PFSK-1 (cell line): ENCODE results near the gene DCLK2.

Experiments
- FOXP2 ChIP-seq: optimal IDR thresholded peaks from 2 replicates; pipeline ENCODE3; 2011; ENCODE audit warnings: borderline replicate concordance, control low read depth, inconsistent platforms; ENCODE audit not compliant: insufficient read depth; ENCODE audit errors: extremely low read length, extremely low read depth
- POLR2AphosphoS5 ChIP-seq: IDR thresholded peaks from 2 replicates; pipeline ENCODE4 v1.6.1; 2012; ENCODE audit warnings: low read depth, mild to moderate bottlenecking, control low read depth, low read length, moderate library complexity
- REST ChIP-seq, 2 experiments: IDR thresholded peaks; 2 replicates each; pipeline versions ENCODE4 v1.6.1 to v1.8.0; 2011 to 2012; ENCODE audit warnings: low read depth in 2 of 2, low read length in 2 of 2, control low read depth in 1 of 2, inconsistent platforms in 1 of 2, mild to moderate bottlenecking in 1 of 2, moderate library complexity in 1 of 2; ENCODE audit not compliant: insufficient read depth in 1 of 2
- SIN3A ChIP-seq: IDR thresholded peaks from 2 replicates; pipeline ENCODE4 v1.6.1; 2012; ENCODE audit warnings: mild to moderate bottlenecking, low read length, moderate library complexity, borderline replicate concordance; ENCODE audit not compliant: insufficient read depth
- TAF1 ChIP-seq: IDR thresholded peaks from 2 replicates; pipeline ENCODE4 v1.6.1; 2012; ENCODE audit warnings: low read length, control low read depth, borderline replicate concordance; ENCODE audit not compliant: insufficient read depth

DCLK2 gene

GRCh38 chr4:150262611-150263010 is 184.4 kb downstream of the DCLK2 start:
- TF ChIP-seq REST (IDR thresholded peaks at IDR 0.05; ENCODE audit: insufficient read depth in 1 of 2, low read depth in 2 of 2, low read length in 2 of 2) = no peak
- no peak for TF ChIP-seq SIN3A
- TF ChIP-seq FOXP2 = no peak
- no peak for TF ChIP-seq POLR2AphosphoS5
- no peak for TF ChIP-seq TAF1

GRCh38 chr4:150264595-150265161 is 186.4 kb downstream of the DCLK2 start:
- TF ChIP-seq REST (IDR thresholded peaks at IDR 0.05; ENCODE audit: insufficient read depth in 1 of 2, low read depth in 2 of 2, low read length in 2 of 2) (no peak), FOXP2 (no peak), POLR2AphosphoS5 (no peak), SIN3A (no peak), TAF1 (no peak)

- no peak for TF ChIP-seq TAF1
- TF ChIP-seq SIN3A = no peak
- TF ChIP-seq FOXP2 = no peak
- no peak for TF ChIP-seq POLR2AphosphoS5
- TF ChIP-seq REST (IDR thresholded peaks at IDR 0.05; ENCODE audit: insufficient read depth in 1 of 2, low read depth in 2 of 2, low read length in 2 of 2) = no peak
Observed at GRCh38 chr4:150265806-150266205, 187.6 kb downstream of the DCLK2 start.

- no peak for TF ChIP-seq REST (IDR thresholded peaks at IDR 0.05; ENCODE audit: insufficient read depth in 1 of 2, low read depth in 2 of 2, low read length in 2 of 2)
- no peak for TF ChIP-seq SIN3A
- TF ChIP-seq TAF1 = no peak
- no peak for TF ChIP-seq POLR2AphosphoS5
- TF ChIP-seq FOXP2 = no peak
Observed at GRCh38 chr4:150268444-150268843, 190.2 kb downstream of the DCLK2 start.

- no peak for TF ChIP-seq POLR2AphosphoS5
- TF ChIP-seq REST (IDR thresholded peaks at IDR 0.05; ENCODE audit: insufficient read depth in 1 of 2, low read depth in 2 of 2, low read length in 2 of 2) = no peak
- no peak for TF ChIP-seq SIN3A
- TF ChIP-seq TAF1 = no peak
- TF ChIP-seq FOXP2 = no peak
Observed at GRCh38 chr4:150278206-150278605, 200.0 kb downstream of the DCLK2 start.
